ENCODE results near the gene OR10AG1.
A peak's percentile ranks its signal among the peaks of the same experiment; 100 is the strongest.

Gene OR10AG1

GRCh38 chr11:55969845-55970244, at the start of gene OR10AG1:
TSS of gene OR10AG1 (minus strand) at chr11:55969945. CDS start at chr11:55969907, 38 bp downstream.
- no peak for DNase-seq

- DNase-seq, result no peak
Observed at GRCh38 chr11:56013805-56014204, 44.1 kb upstream of the OR10AG1 start.

- DNase-seq, result no peak
Observed at GRCh38 chr11:56010716-56011115, 41.0 kb upstream of the OR10AG1 start.

GRCh38 chr11:55994525-55994924, 24.8 kb upstream of the OR10AG1 start, which contains the start of gene OR5F1:
TSS of gene OR5F1 (minus strand) at chr11:55994625. CDS start at chr11:55994625, 0 bp downstream.
- no peak for DNase-seq

- DNase-seq, result no peak
Observed at GRCh38 chr11:55970935-55971334, 1.2 kb upstream of the OR10AG1 start.

- DNase-seq, result no peak
Observed at GRCh38 chr11:55967914-55968313, 1.8 kb downstream of the OR10AG1 start.

GRCh38 chr11:55966391-55966790, 3.4 kb downstream of the OR10AG1 start:
- DNase-seq, result no peak

GRCh38 chr11:55956521-55956920, 13.2 kb downstream of the OR10AG1 start:
- DNase-seq, result no peak

GRCh38 chr11:55949330-55949729, 20.4 kb downstream of the OR10AG1 start:
- no peak for DNase-seq

- peak; percentile 58 for DNase-seq
Observed at GRCh38 chr11:55942785-55943392, 26.9 kb downstream of the OR10AG1 start.

- no peak for DNase-seq
Observed at GRCh38 chr11:55936300-55936699, 33.4 kb downstream of the OR10AG1 start, which contains the start of gene OR5I1. TSS of gene OR5I1 (minus strand) at chr11:55936400. CDS start at chr11:55936400, 0 bp downstream.

- DNase-seq, result no peak
Observed at GRCh38 chr11:55920537-55920936, 49.2 kb downstream of the OR10AG1 start.

Measured in RPMI8226 (cell line).